DND-41 (cell line): Measurements from ENCODE around the gene TBC1D22A.

Experiments
- ATAC-seq: fragments of 200-7000 bp; cut with Tn5 transposase; 3 replicates; pipeline ENCODE4 v1.9.1; 2021; ENCODE audit warnings: low read depth; ENCODE audit not compliant: insufficient read depth
- DNase-seq: peaks from one replicate; pipeline ENCODE4 v3.0.0-alpha.2; 2020
- H2AFZ ChIP-seq: 2 replicates; pipeline ENCODE4 v1.6.0; 2012; ENCODE audit warnings: low read depth, low read length
- H3K27ac ChIP-seq: 2 replicates; pipeline ENCODE4 v1.5.1; 2012; ENCODE audit warnings: low read length, inconsistent platforms
- H3K27me3 ChIP-seq: fragments of 200-600 bp; sonication (generic); 2 replicates; pipeline ENCODE4 v1.6.0; 2012; ENCODE audit warnings: low read length, mild to moderate bottlenecking, inconsistent platforms; ENCODE audit not compliant: insufficient read depth, poor library complexity
- H3K36me3 ChIP-seq: 2 replicates; pipeline ENCODE4 v1.5.1; 2012; ENCODE audit warnings: low read length, inconsistent platforms; ENCODE audit not compliant: insufficient read depth
- H3K4me1 ChIP-seq: 2 replicates; pipeline ENCODE4 v1.5.1; 2012; ENCODE audit warnings: mild to moderate bottlenecking, low read length; ENCODE audit not compliant: insufficient read depth
- H3K4me2 ChIP-seq: 2 replicates; pipeline ENCODE4 v1.6.0; 2012; ENCODE audit warnings: mild to moderate bottlenecking, moderate library complexity, low read length, inconsistent platforms; ENCODE audit not compliant: insufficient read depth
- H3K4me3 ChIP-seq, 2 experiments: fragments of 200-600 bp in 1 of 2; shearing (Covaris generic) in 1 of 2; 2 replicates each; pipeline ENCODE4 v1.5.1; 2012 to 2016; ENCODE audit warnings: inconsistent platforms in 2 of 2, low read length in 2 of 2, mild to moderate bottlenecking in 2 of 2, low read depth in 1 of 2, moderate library complexity in 1 of 2
- H3K79me2 ChIP-seq: 2 replicates; pipeline ENCODE4 v1.6.0; 2012; ENCODE audit warnings: low read length, inconsistent platforms; ENCODE audit not compliant: insufficient read depth
- H3K9ac ChIP-seq: 2 replicates; pipeline ENCODE4 v1.6.0; 2012; ENCODE audit warnings: low read depth, mild to moderate bottlenecking, inconsistent platforms, low read length, moderate library complexity
- H3K9me3 ChIP-seq: 2 replicates; pipeline ENCODE4 v1.5.1; 2012; ENCODE audit warnings: low read length, moderate library complexity, mild to moderate bottlenecking, inconsistent platforms; ENCODE audit not compliant: insufficient read depth, severe bottlenecking
- H4K20me1 ChIP-seq: 2 replicates; pipeline ENCODE4 v1.6.0; 2012; ENCODE audit warnings: low read length; ENCODE audit not compliant: insufficient read depth
- CTCF ChIP-seq: IDR thresholded peaks from 2 replicates; pipeline ENCODE4 v1.5.1; 2012; ENCODE audit warnings: borderline replicate concordance, low read length, moderate library complexity, mild to moderate bottlenecking; ENCODE audit not compliant: poor library complexity, severe bottlenecking; ENCODE audit errors: extremely low read depth
- EZH2 ChIP-seq: IDR thresholded peaks from 3 replicates; pipeline ENCODE4 v1.6.1; 2012; ENCODE audit warnings: borderline replicate concordance, low read depth, mild to moderate bottlenecking, moderate library complexity, low read length, inconsistent platforms; ENCODE audit not compliant: severe bottlenecking

The TBC1D22A gene

DNA sequence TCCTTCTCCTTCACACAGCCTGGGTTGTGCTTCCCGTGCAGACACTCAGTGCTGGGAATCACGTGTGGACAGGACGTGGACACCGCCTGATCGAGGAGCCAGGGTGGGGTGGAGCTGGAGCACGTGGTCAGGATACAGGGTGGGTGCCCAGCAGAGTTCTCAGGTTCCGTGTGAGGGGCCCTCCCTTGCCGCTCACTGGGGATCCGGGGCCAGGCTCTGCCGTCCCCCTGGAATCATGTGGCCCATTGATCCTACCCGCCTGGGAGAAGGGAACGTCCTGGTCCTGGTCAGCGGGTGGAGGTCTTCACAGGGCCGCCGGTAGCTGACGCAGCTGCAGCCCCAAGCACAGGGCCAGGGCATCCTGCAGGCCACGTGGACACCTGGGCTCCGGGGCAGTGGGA, 397.7 kb downstream of the TBC1D22A start:
- ATAC-seq (no peak), DNase-seq (no peak)
- Histone ChIP-seq H3K4me1 (no peaks in the 10 kb centered on the region), H3K79me2 (no peaks in the 10 kb centered on the region), H3K4me2 (no peak overlapping the region), H2AFZ (no peak overlapping the region), H3K4me3 (no peak overlapping the region), H3K27me3 (no peaks in the 10 kb centered on the region), H3K9ac (no peak overlapping the region), H3K36me3 (peaks cover 15% of the 10 kb centered on the region), H3K9me3 (no peaks in the 10 kb centered on the region), H3K27ac (no peak overlapping the region), H4K20me1 (peaks cover 13% of the 10 kb centered on the region; the same call in 1 of the 2 replicates)
- TF ChIP-seq CTCF, result no peak
- TF ChIP-seq EZH2, result no peak

- Histone ChIP-seq H2AFZ (no peak overlapping the region), H3K4me2 (no peak overlapping the region), H3K79me2 (no peaks in the 10 kb centered on the region), H3K27ac (no peak overlapping the region), H3K27me3 (no peaks in the 10 kb centered on the region), H3K36me3 (peaks cover 15% of the 10 kb centered on the region), H4K20me1 (peaks cover 13% of the 10 kb centered on the region; the same call in 1 of the 2 replicates), H3K9ac (no peak overlapping the region), H3K9me3 (no peaks in the 10 kb centered on the region), H3K4me1 (peaks cover 8% of the 10 kb centered on the region; the same call in 1 of the 2 replicates), H3K4me3 (no peak overlapping the region)
- ATAC-seq (no peak), DNase-seq (no peak)
- no peak for TF ChIP-seq CTCF
- no peak for TF ChIP-seq EZH2
These were observed 398.5 kb downstream of the TBC1D22A start for GRCh38 chr22:47160781-47161520.

GRCh38 chr22:47161631-47162030, 399.2 kb downstream of the TBC1D22A start:
- Histone ChIP-seq H3K27me3 (no peaks in the 10 kb centered on the region), H3K9ac (no peak overlapping the region), H2AFZ (no peak overlapping the region), H3K36me3 (peaks cover 17% of the 10 kb centered on the region), H3K9me3 (no peaks in the 10 kb centered on the region), H3K27ac (no peak overlapping the region), H3K4me3 (no peak overlapping the region), H4K20me1 (peaks cover 13% of the 10 kb centered on the region; the same call in 1 of the 2 replicates), H3K4me2 (no peak overlapping the region), H3K79me2 (no peaks in the 10 kb centered on the region), H3K4me1 (peaks cover 9% of the 10 kb centered on the region; the same call in 1 of the 2 replicates)
- ATAC-seq (no peak), DNase-seq (no peak)
- TF ChIP-seq EZH2, result no peak
- TF ChIP-seq CTCF, result no peak
